CD4-positive, alpha-beta T cell (primary cell): ENCODE results near the gene ADCY5. TPM values are rescaled to one million over a fixed set of nuclear protein-coding genes. Genes with fewer than 3 reads are reported as not detected.

Experiments
- ATAC-seq: fragments of 200-7000 bp; cut with Tn5 transposase; one replicate; pipeline ENCODE4 v1.10.0; 2022; ENCODE audit warnings: mild to moderate bottlenecking; ENCODE audit not compliant: poor library complexity
- CTCF ChIA-PET: fragments of 350-600 bp; sonication (Branson Sonifier 250); formaldehyde crosslinking; loops from one replicate; lab custom pipeline; 2021; ENCODE audit warnings: antibody characterized with exemption, inconsistent platforms; lab: Charles Lee
- POLR2A ChIA-PET: fragments of 350-600 bp; sonication (Branson Sonifier 250); formaldehyde crosslinking; loops from one replicate; lab custom pipeline; 2021; ENCODE audit warnings: antibody characterized with exemption, inconsistent platforms; lab: Charles Lee
- DNase-seq, 14 experiments: peaks; one replicate each; pipeline ENCODE4 v3.0.0-alpha.2; 2013 to 2020; ENCODE audit warnings: mixed read lengths in 2 of 14
- H3K27ac ChIP-seq, 2 donors: one replicate each; pipeline versions ENCODE4 v1.5.1 to v1.7.0; 2013; ENCODE audit warnings: low read length in 2 of 2, low read depth in 1 of 2, mild to moderate bottlenecking in 1 of 2
- H3K27me3 ChIP-seq, 2 experiments: 1 replicate in 1 of 2; 2 replicates in 1 of 2; pipeline versions ENCODE4 v1.6.1 to v1.7.0; 2013; ENCODE audit warnings: low read length in 2 of 2, control low read depth in 1 of 2, mild to moderate bottlenecking in 1 of 2, moderate library complexity in 1 of 2; ENCODE audit not compliant: insufficient read depth in 2 of 2, control insufficient read depth in 1 of 2
- H3K36me3 ChIP-seq: one replicate; pipeline ENCODE4 v1.6.1; 2013; ENCODE audit warnings: low read length, control low read depth; ENCODE audit not compliant: insufficient read depth
- H3K4me1 ChIP-seq: one replicate; pipeline ENCODE4 v1.6.1; 2013; ENCODE audit warnings: low read length, control low read depth; ENCODE audit not compliant: insufficient read depth
- H3K4me3 ChIP-seq: one replicate; pipeline ENCODE4 v1.5.1; 2013; ENCODE audit warnings: mild to moderate bottlenecking, low read length, moderate library complexity
- H3K9me3 ChIP-seq, 2 experiments: 1 replicate in 1 of 2; 2 replicates in 1 of 2; pipeline versions ENCODE4 v1.6.1 to v1.7.0; 2013; ENCODE audit warnings: low read length in 2 of 2, mild to moderate bottlenecking in 2 of 2, control low read depth in 1 of 2, moderate library complexity in 1 of 2; ENCODE audit not compliant: control insufficient read depth in 1 of 2, insufficient read depth in 1 of 2
- H3K27ac Mint-ChIP-seq: one replicate; pipeline ENCODE4 v1.8.0; 2020; ENCODE audit warnings: mixed read lengths
- H3K27me3 Mint-ChIP-seq: one replicate; pipeline ENCODE4 v1.8.0; 2021; ENCODE audit warnings: mixed read lengths
- H3K36me3 Mint-ChIP-seq: one replicate; pipeline ENCODE4 v1.8.0; 2021; ENCODE audit warnings: low read depth, mixed read lengths
- H3K4me1 Mint-ChIP-seq: one replicate; pipeline ENCODE4 v1.8.0; 2021; ENCODE audit warnings: low read depth, mixed read lengths
- H3K4me3 Mint-ChIP-seq: one replicate; pipeline ENCODE4 v1.8.0; 2020; ENCODE audit warnings: mild to moderate bottlenecking, mixed read lengths
- H3K9me3 Mint-ChIP-seq: one replicate; pipeline ENCODE4 v1.8.0; 2020; ENCODE audit warnings: mixed read lengths
- intact Hi-C, 2 experiments: fragments of 100-400 bp; cut with DNase I in 1 of 2; cut with micrococcal nuclease in 1 of 2; formaldehyde crosslinking; loops; one replicate each; pipeline versions ENCODE4 v1.15.1 to v1.9.0; 2023 to 2025; cut with DNase I, micrococcal nuclease
- total RNA-seq, 174 experiments: library from RNA in 2 of 174; stranded (reverse) in 2 of 174; gene quantifications; one replicate each; pipeline ENCODE4 v1.2.3 and lab custom pipeline; 2021 to 2026
- TF ChIP-seq, protein P1 (sequence below): fragments of 200-600 bp; IDR thresholded peaks from one replicate; pipeline ENCODE4 v1.8.0; 2022; ENCODE audit warnings: antibody characterized with exemption, mild to moderate bottlenecking

Gene ADCY5
- total RNA-seq, 2 experiments from 2014 or later = not detected

DNA sequence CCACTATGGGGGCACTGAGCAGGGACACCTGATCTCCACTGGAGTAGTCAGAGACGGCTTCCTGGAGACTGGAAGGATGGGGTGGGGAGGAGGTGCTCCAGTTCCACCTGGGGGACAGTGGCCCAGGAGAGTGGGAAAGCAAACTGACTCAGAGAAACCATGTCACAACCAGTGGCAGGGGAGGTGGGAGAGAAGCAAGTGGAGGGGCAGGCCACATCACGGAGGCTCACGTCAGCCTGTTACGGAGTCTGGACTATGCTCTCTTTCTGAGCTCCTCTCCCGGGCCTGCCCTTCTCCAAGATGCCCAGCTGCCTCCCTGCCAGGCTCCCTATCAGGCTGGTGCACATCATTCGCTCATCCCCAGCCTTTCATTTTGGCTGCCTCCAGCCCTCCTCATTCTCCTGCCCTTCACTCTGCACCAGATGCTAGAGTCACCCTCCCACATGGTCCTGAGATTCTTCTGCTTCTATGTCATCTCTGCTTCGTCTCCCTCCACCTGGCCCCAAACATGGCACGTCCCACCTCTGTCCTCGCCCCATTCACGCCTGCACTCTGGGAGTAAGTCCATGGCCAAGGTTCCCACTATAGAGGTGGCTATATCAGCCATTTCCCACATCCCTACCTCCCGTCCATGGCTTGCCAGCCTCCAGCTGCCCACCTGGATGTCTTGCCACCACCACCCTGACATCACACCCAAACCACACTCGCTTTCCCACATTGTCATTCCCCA lies 100.3 kb downstream of the ADCY5 start:
- peaks cover 0 to 9% of the 10 kb centered on the region in 2 experiments for H3K9me3 ChIP-seq
- H3K27me3 ChIP-seq = peaks cover 0 to 6% of the 10 kb centered on the region in 2 experiments
- no peak overlapping the region for H3K4me3 Mint-ChIP-seq
- H3K36me3 ChIP-seq = no peaks in the 10 kb centered on the region
- TF ChIP-seq, protein P1, sequence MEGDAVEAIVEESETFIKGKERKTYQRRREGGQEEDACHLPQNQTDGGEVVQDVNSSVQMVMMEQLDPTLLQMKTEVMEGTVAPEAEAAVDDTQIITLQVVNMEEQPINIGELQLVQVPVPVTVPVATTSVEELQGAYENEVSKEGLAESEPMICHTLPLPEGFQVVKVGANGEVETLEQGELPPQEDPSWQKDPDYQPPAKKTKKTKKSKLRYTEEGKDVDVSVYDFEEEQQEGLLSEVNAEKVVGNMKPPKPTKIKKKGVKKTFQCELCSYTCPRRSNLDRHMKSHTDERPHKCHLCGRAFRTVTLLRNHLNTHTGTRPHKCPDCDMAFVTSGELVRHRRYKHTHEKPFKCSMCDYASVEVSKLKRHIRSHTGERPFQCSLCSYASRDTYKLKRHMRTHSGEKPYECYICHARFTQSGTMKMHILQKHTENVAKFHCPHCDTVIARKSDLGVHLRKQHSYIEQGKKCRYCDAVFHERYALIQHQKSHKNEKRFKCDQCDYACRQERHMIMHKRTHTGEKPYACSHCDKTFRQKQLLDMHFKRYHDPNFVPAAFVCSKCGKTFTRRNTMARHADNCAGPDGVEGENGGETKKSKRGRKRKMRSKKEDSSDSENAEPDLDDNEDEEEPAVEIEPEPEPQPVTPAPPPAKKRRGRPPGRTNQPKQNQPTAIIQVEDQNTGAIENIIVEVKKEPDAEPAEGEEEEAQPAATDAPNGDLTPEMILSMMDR = no peak
- H3K27ac Mint-ChIP-seq = no peak overlapping the region
- DNase-seq = no peak
- H3K4me1 Mint-ChIP-seq = no peaks in the 10 kb centered on the region
- no peak overlapping the region for H3K4me3 ChIP-seq
- ChIA-PET POLR2A (no interaction called here), CTCF (no interaction called here)
- no peaks in the 10 kb centered on the region for H3K4me1 ChIP-seq
- H3K9me3 Mint-ChIP-seq = no peaks in the 10 kb centered on the region
- H3K27ac ChIP-seq = no peak overlapping the region
- ATAC-seq = no peak
- H3K36me3 Mint-ChIP-seq = no peaks in the 10 kb centered on the region
- intact Hi-C loops = no loop called here
- peaks cover 29% of the 10 kb centered on the region for H3K27me3 Mint-ChIP-seq

DNA sequence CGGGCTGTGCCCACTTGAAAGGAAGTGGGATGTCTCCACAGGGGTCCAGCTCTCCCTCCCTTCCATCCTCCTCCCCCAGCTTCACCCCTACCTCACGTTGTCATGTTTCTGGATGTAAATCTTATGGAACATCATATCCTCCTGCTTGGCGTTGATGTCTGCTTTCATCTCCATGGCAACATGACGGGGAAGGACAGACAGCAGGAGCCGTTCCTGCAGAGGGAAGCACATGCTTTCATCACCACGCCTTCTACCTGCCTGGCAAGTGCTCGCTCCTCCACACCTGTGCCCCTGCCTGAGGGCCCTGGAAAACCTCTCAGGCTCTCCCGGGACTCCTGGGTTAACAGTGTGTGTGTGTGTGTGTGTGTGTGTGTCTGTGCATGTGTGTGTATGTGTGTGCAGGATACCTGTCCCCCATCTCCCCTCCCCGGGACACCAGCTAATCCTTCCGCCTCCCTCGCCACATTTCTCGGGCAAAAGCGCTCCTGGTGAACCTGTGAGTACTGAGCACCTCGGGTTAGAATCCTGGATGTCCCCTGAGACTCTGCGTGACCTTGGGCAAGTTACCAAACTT lies 101.1 kb downstream of the ADCY5 start:
- no peaks in the 10 kb centered on the region for H3K4me1 ChIP-seq
- intact Hi-C loops = no loop called here
- H3K9me3 Mint-ChIP-seq = no peaks in the 10 kb centered on the region
- no peak overlapping the region for H3K4me3 ChIP-seq
- H3K36me3 ChIP-seq = no peaks in the 10 kb centered on the region
- DNase-seq (no peak), ATAC-seq (no peak)
- TF ChIP-seq, protein P1 = no peak
- no peak overlapping the region for H3K27ac Mint-ChIP-seq
- H3K27ac ChIP-seq = no peak overlapping the region
- no peak overlapping the region for H3K4me3 Mint-ChIP-seq
- POLR2A ChIA-PET = no interaction called here
- CTCF ChIA-PET = no interaction called here
- H3K36me3 Mint-ChIP-seq = no peaks in the 10 kb centered on the region
- no peaks in the 10 kb centered on the region for H3K4me1 Mint-ChIP-seq
- peaks cover 29% of the 10 kb centered on the region for H3K27me3 Mint-ChIP-seq
- H3K9me3 ChIP-seq = peaks cover 0 to 6% of the 10 kb centered on the region in 2 experiments
- peaks cover 0 to 6% of the 10 kb centered on the region in 2 experiments for H3K27me3 ChIP-seq

DNA sequence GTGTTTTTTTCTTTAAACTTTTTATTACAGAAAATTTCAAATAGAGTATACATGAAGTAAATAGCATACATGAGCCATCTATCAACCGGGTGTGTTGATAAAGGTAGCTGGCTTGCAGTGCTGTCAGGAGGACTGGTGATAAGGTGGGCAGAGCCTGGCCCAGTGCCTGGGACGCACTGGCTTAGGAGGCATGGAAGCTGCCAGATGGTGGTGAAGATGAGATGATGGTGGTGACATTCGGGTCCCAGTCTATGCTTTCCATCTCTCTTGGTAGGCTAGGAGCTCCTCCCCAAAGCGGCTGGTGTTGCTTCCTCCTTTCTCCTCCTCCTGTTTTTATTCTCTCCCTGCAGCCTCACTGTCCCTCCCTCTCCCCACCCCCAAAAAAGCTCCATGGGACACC lies 101.7 kb downstream of the ADCY5 start:
- Histone ChIP-seq H3K36me3 (no peaks in the 10 kb centered on the region), H3K27me3 (peaks cover 0 to 6% of the 10 kb centered on the region in 2 experiments), H3K9me3 (peaks cover 0 to 3% of the 10 kb centered on the region in 2 experiments), H3K4me1 (no peaks in the 10 kb centered on the region), H3K27ac (no peak overlapping the region), H3K4me3 (no peak overlapping the region)
- intact Hi-C loops = no loop called here
- peaks cover 29% of the 10 kb centered on the region for H3K27me3 Mint-ChIP-seq
- POLR2A ChIA-PET = no interaction called here
- no peak overlapping the region for H3K4me3 Mint-ChIP-seq
- no peaks in the 10 kb centered on the region for H3K9me3 Mint-ChIP-seq
- DNase-seq = no peak
- H3K4me1 Mint-ChIP-seq = no peaks in the 10 kb centered on the region
- no peaks in the 10 kb centered on the region for H3K36me3 Mint-ChIP-seq
- no peak overlapping the region for H3K27ac Mint-ChIP-seq
- TF ChIP-seq, protein P1 = no peak
- ATAC-seq = no peak
- CTCF ChIA-PET = no interaction called here
